ENCODE data around the gene SPTBN1. TPM values are rescaled to one million over a fixed set of nuclear protein-coding genes. Genes with fewer than 3 reads are reported as not detected.

The SPTBN1 gene
- total and polyA plus RNA-seq, 2 experiments from 2014 or later, result 57.7 to 187 TPM

GRCh38 chr2:54701029-54701428, 244.9 kb downstream of the SPTBN1 start:
- Histone ChIP-seq H2AFZ (no peak overlapping the region), H3K4me1 (ENCODE audit: insufficient read depth) (no peaks in the 10 kb centered on the region), H3F3A (ENCODE audit: insufficient read depth) (no peaks in the 10 kb centered on the region), H3K9me2 (ENCODE audit: insufficient read depth) (no peaks in the 10 kb centered on the region), H4K20me1 (ENCODE audit: insufficient read depth) (no peaks in the 10 kb centered on the region), H3K4me3 (no peak overlapping the region), H3K27ac (no peak overlapping the region), H3K36me3 (ENCODE audit: low read depth) (no peaks in the 10 kb centered on the region), H3K9me3 (ENCODE audit: low read depth) (no peaks in the 10 kb centered on the region), H3K4me2 (ENCODE audit: unreplicated experiment) (no peak overlapping the region), H3K27me3 (replicated peaks; ENCODE audit: insufficient read depth) (no peaks in the 10 kb centered on the region), H3K79me2 (ENCODE audit: insufficient read depth) (no peaks in the 10 kb centered on the region), H3K9ac (no peak overlapping the region)
- in situ Hi-C loops (cut with MboI), result loop anchor here (10.0 kb wide), 1 partner anchor 586 kb away; the partner anchor contains the start of gene ACYP2
- TF ChIP-seq EZH2 (IDR thresholded peaks at IDR 0.05; ENCODE audit: insufficient read depth, poor library complexity, severe bottlenecking) (no peak), EZH2phosphoT487 (IDR thresholded peaks at IDR 0.05; ENCODE audit: insufficient read depth, low read depth) (no peak)
- DNase-seq, result no peak
- 82 to 90% methylated on average over 2 of the region's 2 CpGs for WGBS, 2 experiments (ENCODE audit: low coverage in 1 of 2, low lambda C conversion rate in 2 of 2, missing lambda C conversion rate in 2 of 2)

GRCh38 chr2:54704238-54704637, 248.1 kb downstream of the SPTBN1 start:
- Histone ChIP-seq H3K4me3 (no peak overlapping the region), H3K9me2 (ENCODE audit: insufficient read depth) (no peaks in the 10 kb centered on the region), H3K4me2 (ENCODE audit: unreplicated experiment) (no peak overlapping the region), H3K9ac (no peak overlapping the region), H3K36me3 (ENCODE audit: low read depth) (no peaks in the 10 kb centered on the region), H3K27me3 (replicated peaks; ENCODE audit: insufficient read depth) (no peaks in the 10 kb centered on the region), H2AFZ (no peak overlapping the region), H3K79me2 (ENCODE audit: insufficient read depth) (no peaks in the 10 kb centered on the region), H3K4me1 (ENCODE audit: insufficient read depth) (no peaks in the 10 kb centered on the region), H3K27ac (no peak overlapping the region), H4K20me1 (ENCODE audit: insufficient read depth) (no peaks in the 10 kb centered on the region), H3K9me3 (ENCODE audit: low read depth) (no peaks in the 10 kb centered on the region), H3F3A (ENCODE audit: insufficient read depth) (no peaks in the 10 kb centered on the region)
- 87 to 91% methylated on average over 1 of the region's 1 CpG for WGBS, 2 experiments (ENCODE audit: low coverage in 1 of 2, low lambda C conversion rate in 2 of 2, missing lambda C conversion rate in 2 of 2)
- DNase-seq, result no peak
- in situ Hi-C loops (cut with MboI), result loop anchor here (10.0 kb wide), 1 partner anchor 589 kb away; the partner anchor contains the start of gene ACYP2
- TF ChIP-seq EZH2 (IDR thresholded peaks at IDR 0.05; ENCODE audit: insufficient read depth, poor library complexity, severe bottlenecking) (no peak), EZH2phosphoT487 (IDR thresholded peaks at IDR 0.05; ENCODE audit: insufficient read depth, low read depth) (no peak)

GRCh38 chr2:54704688-54705605, 248.8 kb downstream of the SPTBN1 start:
- no peaks in the 10 kb centered on the region for H3K4me1 ChIP-seq (ENCODE audit: insufficient read depth)
- no peaks in the 10 kb centered on the region for H3K9me3 ChIP-seq (ENCODE audit: low read depth)
- H3K27ac ChIP-seq, result no peak overlapping the region
- no peaks in the 10 kb centered on the region for H3K9me2 ChIP-seq (ENCODE audit: insufficient read depth)
- H4K20me1 ChIP-seq (ENCODE audit: insufficient read depth), result no peaks in the 10 kb centered on the region
- H3K27me3 ChIP-seq (replicated peaks; ENCODE audit: insufficient read depth), result no peaks in the 10 kb centered on the region
- H3K4me2 ChIP-seq (ENCODE audit: unreplicated experiment), result no peak overlapping the region
- in situ Hi-C loops (cut with MboI), result loop anchor here (10.0 kb wide), 1 partner anchor 590 kb away; the partner anchor contains the start of gene ACYP2
- H2AFZ ChIP-seq, result no peak overlapping the region
- no peaks in the 10 kb centered on the region for H3K79me2 ChIP-seq (ENCODE audit: insufficient read depth)
- WGBS, 2 experiments (ENCODE audit: low coverage in 1 of 2, low lambda C conversion rate in 2 of 2, missing lambda C conversion rate in 2 of 2), result 2% methylated on average over 3 of the region's 3 CpGs
- H3F3A ChIP-seq (ENCODE audit: insufficient read depth), result no peaks in the 10 kb centered on the region
- no peak overlapping the region for H3K9ac ChIP-seq
- H3K4me3 ChIP-seq, result no peak overlapping the region
- no peaks in the 10 kb centered on the region for H3K36me3 ChIP-seq (ENCODE audit: low read depth)
- peak; percentile 78 for DNase-seq
- TF ChIP-seq EZH2phosphoT487 (IDR thresholded peaks at IDR 0.05; ENCODE audit: insufficient read depth, low read depth) (no peak), EZH2 (IDR thresholded peaks at IDR 0.05; ENCODE audit: insufficient read depth, poor library complexity, severe bottlenecking) (no peak)

- no peaks in the 10 kb centered on the region for H3K36me3 ChIP-seq (ENCODE audit: low read depth)
- no peak overlapping the region for H3K4me3 ChIP-seq
- no peak overlapping the region for H3K27ac ChIP-seq
- WGBS, 2 experiments (ENCODE audit: low coverage in 1 of 2, low lambda C conversion rate in 2 of 2, missing lambda C conversion rate in 2 of 2), result 96 to 98% methylated on average over 1 of the region's 1 CpG
- no peak for TF ChIP-seq EZH2 (IDR thresholded peaks at IDR 0.05; ENCODE audit: insufficient read depth, poor library complexity, severe bottlenecking)
- TF ChIP-seq EZH2phosphoT487 (IDR thresholded peaks at IDR 0.05; ENCODE audit: insufficient read depth, low read depth), result no peak
- no peak overlapping the region for H2AFZ ChIP-seq
- no peaks in the 10 kb centered on the region for H3K27me3 ChIP-seq (replicated peaks; ENCODE audit: insufficient read depth)
- H3K9me3 ChIP-seq (ENCODE audit: low read depth), result no peaks in the 10 kb centered on the region
- H3K79me2 ChIP-seq (ENCODE audit: insufficient read depth), result no peaks in the 10 kb centered on the region
- H3K4me2 ChIP-seq (ENCODE audit: unreplicated experiment), result no peak overlapping the region
- no peaks in the 10 kb centered on the region for H3F3A ChIP-seq (ENCODE audit: insufficient read depth)
- no peaks in the 10 kb centered on the region for H4K20me1 ChIP-seq (ENCODE audit: insufficient read depth)
- no peak for DNase-seq
- no peak overlapping the region for H3K9ac ChIP-seq
- no peaks in the 10 kb centered on the region for H3K4me1 ChIP-seq (ENCODE audit: insufficient read depth)
- in situ Hi-C loops (cut with MboI), result loop anchor here (10.0 kb wide), 1 partner anchor 592 kb away; the partner anchor contains the start of gene ACYP2
- H3K9me2 ChIP-seq (ENCODE audit: insufficient read depth), result no peaks in the 10 kb centered on the region
Measured at GRCh38 chr2:54706622-54707021, 250.5 kb downstream of the SPTBN1 start.

All from GM23248 (cell line).